SK-N-SH (cell line): ENCODE data around the gene CACNA1D. TPM values are rescaled to one million over a fixed set of nuclear protein-coding genes. Genes with fewer than 3 reads are reported as not detected.

Source experiments
- CTCF ChIA-PET: fragments of 300-600, 350-600 bp; formaldehyde crosslinking; extraction: SDS; loops from one replicate; lab custom pipeline; 2021; lab: Yijun Ruan, JAX
- POLR2A ChIA-PET: fragments of 350-600 bp; sonication (Branson Sonifier 250); formaldehyde crosslinking; extraction: SDS; loops from one replicate; lab custom pipeline; 2020; ENCODE audit warnings: antibody characterized with exemption, inconsistent platforms; lab: Yijun Ruan, JAX
- DNase-seq: peaks from one replicate; pipeline ENCODE4 v3.0.0; 2012
- H2AFZ ChIP-seq: fragments of 200-600 bp; sonication (generic); 2 replicates; pipeline ENCODE4 v1.8.1; 2016; ENCODE audit warnings: antibody characterized with exemption, mild to moderate bottlenecking, low read depth
- H3F3A ChIP-seq: fragments of 200-600 bp; sonication (generic); replicated peaks from 2 replicates; pipeline ENCODE3; 2016; ENCODE audit warnings: antibody characterized with exemption, mild to moderate bottlenecking; ENCODE audit not compliant: insufficient read depth
- H3K27ac ChIP-seq, 2 experiments: fragments of 200-500 bp in 1 of 2; fragments of 200-600 bp in 1 of 2; sonication (Bioruptor generic) in 1 of 2; sonication (generic), shearing (Covaris generic) in 1 of 2; 2 replicates each; pipeline versions ENCODE4 v1.5.1 to v1.6.1; 2014 to 2016; ENCODE audit warnings: low read depth in 2 of 2, inconsistent platforms in 1 of 2, low read length in 1 of 2, mild to moderate bottlenecking in 1 of 2, mixed read lengths in 1 of 2
- H3K27me3 ChIP-seq: fragments of 200-600 bp; sonication (generic), shearing (Covaris generic); 2 replicates; pipeline ENCODE4 v1.6.1; 2016; ENCODE audit warnings: mixed run types; ENCODE audit not compliant: insufficient read depth
- H3K36me3 ChIP-seq, 2 experiments: fragments of 200-500 bp in 1 of 2; fragments of 200-600 bp in 1 of 2; sonication (Bioruptor generic) in 1 of 2; sonication (generic) in 1 of 2; replicated peaks in 1 of 2; 2 replicates each; pipeline versions ENCODE3 to v1.5.1; 2014 to 2016; ENCODE audit warnings: low read length in 1 of 2, mild to moderate bottlenecking in 1 of 2; ENCODE audit not compliant: insufficient read depth in 2 of 2, control insufficient read depth in 1 of 2
- H3K4me1 ChIP-seq, 2 experiments: fragments of 200-500 bp in 1 of 2; fragments of 200-600 bp in 1 of 2; sonication (Bioruptor generic) in 1 of 2; sonication (generic), shearing (Covaris generic) in 1 of 2; 2 replicates each; pipeline versions ENCODE4 v1.5.1 to v1.6.1; 2014 to 2016; ENCODE audit warnings: low read depth in 1 of 2, low read length in 1 of 2, mixed run types in 1 of 2; ENCODE audit not compliant: insufficient read depth in 2 of 2, control insufficient read depth in 1 of 2
- H3K4me2 ChIP-seq: fragments of 200-600 bp; sonication (generic), shearing (Covaris generic); 2 replicates; pipeline ENCODE4 v1.6.1; 2017; ENCODE audit warnings: mixed run types
- H3K4me3 ChIP-seq, 2 experiments: fragments of 200-500 bp in 1 of 2; fragments of 200-600 bp in 1 of 2; sonication (Bioruptor generic) in 1 of 2; sonication (generic), shearing (Covaris generic) in 1 of 2; 2 replicates each; pipeline versions ENCODE4 v1.5.1 to v1.8.1; 2014 to 2016; ENCODE audit warnings: low read depth in 2 of 2, inconsistent platforms in 1 of 2, low read length in 1 of 2, mild to moderate bottlenecking in 1 of 2, mixed read lengths in 1 of 2, moderate library complexity in 1 of 2
- H3K79me2 ChIP-seq: fragments of 200-600 bp; sonication (generic); 2 replicates; pipeline ENCODE4 v1.8.1; 2017; ENCODE audit warnings: mild to moderate bottlenecking; ENCODE audit not compliant: insufficient read depth
- H3K9ac ChIP-seq: fragments of 200-600 bp; sonication (generic); 2 replicates; pipeline ENCODE4 v1.6.1; 2017; ENCODE audit warnings: mixed run types
- H3K9me2 ChIP-seq: fragments of 200-600 bp; sonication (generic); 2 replicates; pipeline ENCODE4 v1.6.1; 2017; ENCODE audit warnings: mixed run types
- H3K9me3 ChIP-seq: fragments of 200-600 bp; sonication (generic); 2 replicates; pipeline ENCODE4 v1.6.1; 2017; ENCODE audit warnings: mixed run types, mild to moderate bottlenecking, moderate library complexity
- H4K20me1 ChIP-seq: fragments of 200-600 bp; sonication (generic); 2 replicates; pipeline ENCODE4 v1.6.1; 2017; ENCODE audit warnings: mild to moderate bottlenecking, mixed run types; ENCODE audit not compliant: insufficient read depth
- ELF1 ChIP-seq: IDR thresholded peaks from 2 replicates; pipeline ENCODE4 v1.4.0; 2012
- MXI1 ChIP-seq: IDR thresholded peaks from 2 replicates; pipeline ENCODE4 v1.6.1; 2012; ENCODE audit warnings: mild to moderate bottlenecking, low read depth, low read length, improper control_type of control experiment
- NFIC ChIP-seq: IDR thresholded peaks from 2 replicates; pipeline ENCODE4 v1.4.0; 2012; ENCODE audit warnings: borderline replicate concordance
- RCOR1 ChIP-seq: fragments of 150-350 bp; IDR thresholded peaks from 2 replicates; pipeline ENCODE4 v1.6.1; 2017; ENCODE audit warnings: antibody characterized with exemption, low read length
- RFX5 ChIP-seq: IDR thresholded peaks from 2 replicates; pipeline ENCODE4 v1.6.1; 2012; ENCODE audit warnings: mild to moderate bottlenecking, improper control_type of control experiment, low read length
- TAF1 ChIP-seq: IDR thresholded peaks from 2 replicates; pipeline ENCODE4 v1.6.1; 2012; ENCODE audit warnings: low read depth, mild to moderate bottlenecking, low read length, moderate library complexity, borderline replicate concordance
- YY1 ChIP-seq: IDR thresholded peaks from 2 replicates; pipeline ENCODE4 v1.4.0; 2012; ENCODE audit warnings: low read depth, mild to moderate bottlenecking
- WGBS: methylation state at CpG from one replicate; pipeline ENCODE4 v1.1.6; 2017; ENCODE audit warnings: low lambda C conversion rate; 5-methylcytosine and 5-hydroxymethylcytosine counted together
- polyA plus RNA-seq, 3 experiments: library from polyadenylated mRNA; depleted of rRNA; stranded (reverse); fragments of >200 nt; gene quantifications; 2 replicates each; pipeline ENCODE4 v1.2.3, GENCODE V29; 2012
- TF ChIP-seq, protein P1 (sequence below): IDR thresholded peaks from 2 replicates; pipeline ENCODE4 v1.6.1; 2012; ENCODE audit warnings: mild to moderate bottlenecking, low read depth, low read length, moderate library complexity
- TF ChIP-seq, protein P2 (sequence below): fragments of 200-600 bp; sonication (generic); IDR thresholded peaks from 2 replicates; pipeline ENCODE4 v1.6.1; 2017; ENCODE audit warnings: antibody characterized with exemption, mild to moderate bottlenecking, moderate library complexity
- TF ChIP-seq, protein P3 (sequence below): IDR thresholded peaks from 2 replicates; pipeline ENCODE4 v1.4.0; 2012; ENCODE audit warnings: low read depth, borderline replicate concordance

Gene CACNA1D
- polyA plus RNA-seq, 1 of the 3 experiments (the other 2 are of a cell fraction) = 0.12 TPM

DNA sequence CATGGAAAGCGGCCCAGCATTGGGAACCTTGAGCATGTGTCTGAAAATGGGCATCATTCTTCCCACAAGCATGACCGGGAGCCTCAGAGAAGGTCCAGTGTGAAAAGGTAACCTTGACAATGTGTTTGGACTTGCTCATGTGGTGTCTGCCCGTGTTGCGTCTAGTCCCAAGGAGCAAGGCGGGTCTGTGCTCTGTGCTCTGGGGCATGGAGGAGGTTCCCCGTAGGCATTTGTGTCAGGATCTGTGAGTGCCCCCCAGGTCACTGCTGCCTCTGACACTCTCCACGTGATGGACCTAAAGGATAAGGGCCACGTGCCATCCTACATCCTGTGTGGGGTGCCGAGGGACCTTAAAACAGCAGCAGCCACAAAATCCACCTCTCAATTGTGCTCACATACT lies 306.9 kb downstream of the CACNA1D start (continued):
- TF ChIP-seq, protein P1, sequence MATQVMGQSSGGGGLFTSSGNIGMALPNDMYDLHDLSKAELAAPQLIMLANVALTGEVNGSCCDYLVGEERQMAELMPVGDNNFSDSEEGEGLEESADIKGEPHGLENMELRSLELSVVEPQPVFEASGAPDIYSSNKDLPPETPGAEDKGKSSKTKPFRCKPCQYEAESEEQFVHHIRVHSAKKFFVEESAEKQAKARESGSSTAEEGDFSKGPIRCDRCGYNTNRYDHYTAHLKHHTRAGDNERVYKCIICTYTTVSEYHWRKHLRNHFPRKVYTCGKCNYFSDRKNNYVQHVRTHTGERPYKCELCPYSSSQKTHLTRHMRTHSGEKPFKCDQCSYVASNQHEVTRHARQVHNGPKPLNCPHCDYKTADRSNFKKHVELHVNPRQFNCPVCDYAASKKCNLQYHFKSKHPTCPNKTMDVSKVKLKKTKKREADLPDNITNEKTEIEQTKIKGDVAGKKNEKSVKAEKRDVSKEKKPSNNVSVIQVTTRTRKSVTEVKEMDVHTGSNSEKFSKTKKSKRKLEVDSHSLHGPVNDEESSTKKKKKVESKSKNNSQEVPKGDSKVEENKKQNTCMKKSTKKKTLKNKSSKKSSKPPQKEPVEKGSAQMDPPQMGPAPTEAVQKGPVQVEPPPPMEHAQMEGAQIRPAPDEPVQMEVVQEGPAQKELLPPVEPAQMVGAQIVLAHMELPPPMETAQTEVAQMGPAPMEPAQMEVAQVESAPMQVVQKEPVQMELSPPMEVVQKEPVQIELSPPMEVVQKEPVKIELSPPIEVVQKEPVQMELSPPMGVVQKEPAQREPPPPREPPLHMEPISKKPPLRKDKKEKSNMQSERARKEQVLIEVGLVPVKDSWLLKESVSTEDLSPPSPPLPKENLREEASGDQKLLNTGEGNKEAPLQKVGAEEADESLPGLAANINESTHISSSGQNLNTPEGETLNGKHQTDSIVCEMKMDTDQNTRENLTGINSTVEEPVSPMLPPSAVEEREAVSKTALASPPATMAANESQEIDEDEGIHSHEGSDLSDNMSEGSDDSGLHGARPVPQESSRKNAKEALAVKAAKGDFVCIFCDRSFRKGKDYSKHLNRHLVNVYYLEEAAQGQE = no peak
- TF ChIP-seq YY1 = no peak
- TF ChIP-seq, all 33 proteins: peak for 0

DNA sequence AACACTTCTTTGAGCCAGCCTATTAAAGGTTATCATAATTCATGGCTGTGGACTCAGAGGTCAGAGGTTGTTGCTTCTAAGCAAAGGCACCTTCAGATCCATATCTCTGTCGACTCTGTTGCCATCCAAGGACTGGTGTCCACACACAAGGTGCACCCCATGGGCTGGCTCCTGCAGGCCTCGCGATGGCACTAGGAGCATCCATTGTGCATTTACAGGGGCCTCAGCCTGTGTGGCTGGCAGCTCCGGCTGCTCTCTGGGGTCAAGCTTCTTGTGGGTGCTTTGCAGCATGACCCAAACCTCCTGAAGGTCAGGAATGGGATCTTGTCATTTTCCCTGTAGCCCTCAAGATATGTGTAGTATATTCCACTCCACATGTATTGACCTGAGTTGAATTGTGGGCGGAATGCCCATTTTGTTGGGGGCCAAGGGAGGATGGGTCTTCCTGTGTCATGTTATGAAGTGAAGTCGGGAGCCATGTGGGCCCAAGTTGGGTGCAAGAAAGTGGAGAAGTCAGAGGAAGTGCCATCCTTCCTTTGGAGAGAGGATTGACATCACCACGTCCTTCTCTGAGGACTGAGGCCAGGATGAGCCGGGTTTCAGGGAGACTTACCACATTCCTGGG lies 308.0 kb downstream of the CACNA1D start:
- H3K9me2 ChIP-seq = no peaks in the 10 kb centered on the region
- 55% methylated on average over 5 of the region's 8 CpGs for WGBS
- ChIA-PET POLR2A (no interaction called here), CTCF (no interaction called here)
- peaks cover 18 to 31% of the 10 kb centered on the region in 2 experiments; a peak in 3 of 4 replicates for H3K4me1 ChIP-seq
- H2AFZ ChIP-seq = no peak overlapping the region
- no peaks in the 10 kb centered on the region for H3K79me2 ChIP-seq
- H3K36me3 ChIP-seq = no peaks in the 10 kb centered on the region
- H3K4me2 ChIP-seq = no peak overlapping the region
- no peak overlapping the region for H3K9ac ChIP-seq
- H3K27ac ChIP-seq = no peak overlapping the region
- no peaks in the 10 kb centered on the region for H4K20me1 ChIP-seq
- TF ChIP-seq TAF1 (no peak), RCOR1 (no peak), RFX5 (no peak), ELF1 (no peak), NFIC (no peak), MXI1 (no peak)
- TF ChIP-seq, protein P2, sequence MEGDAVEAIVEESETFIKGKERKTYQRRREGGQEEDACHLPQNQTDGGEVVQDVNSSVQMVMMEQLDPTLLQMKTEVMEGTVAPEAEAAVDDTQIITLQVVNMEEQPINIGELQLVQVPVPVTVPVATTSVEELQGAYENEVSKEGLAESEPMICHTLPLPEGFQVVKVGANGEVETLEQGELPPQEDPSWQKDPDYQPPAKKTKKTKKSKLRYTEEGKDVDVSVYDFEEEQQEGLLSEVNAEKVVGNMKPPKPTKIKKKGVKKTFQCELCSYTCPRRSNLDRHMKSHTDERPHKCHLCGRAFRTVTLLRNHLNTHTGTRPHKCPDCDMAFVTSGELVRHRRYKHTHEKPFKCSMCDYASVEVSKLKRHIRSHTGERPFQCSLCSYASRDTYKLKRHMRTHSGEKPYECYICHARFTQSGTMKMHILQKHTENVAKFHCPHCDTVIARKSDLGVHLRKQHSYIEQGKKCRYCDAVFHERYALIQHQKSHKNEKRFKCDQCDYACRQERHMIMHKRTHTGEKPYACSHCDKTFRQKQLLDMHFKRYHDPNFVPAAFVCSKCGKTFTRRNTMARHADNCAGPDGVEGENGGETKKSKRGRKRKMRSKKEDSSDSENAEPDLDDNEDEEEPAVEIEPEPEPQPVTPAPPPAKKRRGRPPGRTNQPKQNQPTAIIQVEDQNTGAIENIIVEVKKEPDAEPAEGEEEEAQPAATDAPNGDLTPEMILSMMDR = no peak
- TF ChIP-seq, protein P3, sequence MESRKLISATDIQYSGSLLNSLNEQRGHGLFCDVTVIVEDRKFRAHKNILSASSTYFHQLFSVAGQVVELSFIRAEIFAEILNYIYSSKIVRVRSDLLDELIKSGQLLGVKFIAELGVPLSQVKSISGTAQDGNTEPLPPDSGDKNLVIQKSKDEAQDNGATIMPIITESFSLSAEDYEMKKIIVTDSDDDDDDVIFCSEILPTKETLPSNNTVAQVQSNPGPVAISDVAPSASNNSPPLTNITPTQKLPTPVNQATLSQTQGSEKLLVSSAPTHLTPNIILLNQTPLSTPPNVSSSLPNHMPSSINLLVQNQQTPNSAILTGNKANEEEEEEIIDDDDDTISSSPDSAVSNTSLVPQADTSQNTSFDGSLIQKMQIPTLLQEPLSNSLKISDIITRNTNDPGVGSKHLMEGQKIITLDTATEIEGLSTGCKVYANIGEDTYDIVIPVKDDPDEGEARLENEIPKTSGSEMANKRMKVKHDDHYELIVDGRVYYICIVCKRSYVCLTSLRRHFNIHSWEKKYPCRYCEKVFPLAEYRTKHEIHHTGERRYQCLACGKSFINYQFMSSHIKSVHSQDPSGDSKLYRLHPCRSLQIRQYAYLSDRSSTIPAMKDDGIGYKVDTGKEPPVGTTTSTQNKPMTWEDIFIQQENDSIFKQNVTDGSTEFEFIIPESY = no peak
- DNase-seq = no peak
- H3K4me3 ChIP-seq = no peak overlapping the region
- no peaks in the 10 kb centered on the region for H3F3A ChIP-seq
- H3K9me3 ChIP-seq = no peaks in the 10 kb centered on the region
- H3K27me3 ChIP-seq = no peaks in the 10 kb centered on the region
